Activated gamma-delta T cell treated with Interleukin-2 at 50 U/mL for 16 hours (primary cell): ENCODE data around the gene NUDCD3.

ENCODE experiments used
- DNase-seq: peaks from one replicate; pipeline ENCODE4 v3.0.0-alpha.2; 2020

NUDCD3 gene

GRCh38 chr7:44490351-44491200 is at the start of gene NUDCD3:
Gene NUDCD3, minus strand, starts transcription at chr7:44490658. Its CDS starts 58 bp downstream, at chr7:44490600.
- DNase-seq = peak; percentile 79

- DNase-seq = no peak
Observed at GRCh38 chr7:44539669-44540506, 49.4 kb upstream of the NUDCD3 start.

- no peak for DNase-seq
Observed at GRCh38 chr7:44538798-44539668, 48.6 kb upstream of the NUDCD3 start.

GRCh38 chr7:44538093-44538797 is 47.8 kb upstream of the NUDCD3 start:
- DNase-seq = no peak

- DNase-seq = no peak
Observed at GRCh38 chr7:44537442-44537841, 47.0 kb upstream of the NUDCD3 start.

GRCh38 chr7:44536090-44536489 is 45.6 kb upstream of the NUDCD3 start:
- no peak for DNase-seq

GRCh38 chr7:44535348-44536064 is 45.0 kb upstream of the NUDCD3 start:
- DNase-seq = no peak

- peak; percentile 38 for DNase-seq
Observed at GRCh38 chr7:44534501-44534900, 44.0 kb upstream of the NUDCD3 start.

GRCh38 chr7:44534087-44534486 is 43.6 kb upstream of the NUDCD3 start:
- no peak for DNase-seq

- no peak for DNase-seq
Observed at GRCh38 chr7:44533301-44534055, 43.0 kb upstream of the NUDCD3 start.

- no peak for DNase-seq
Observed at GRCh38 chr7:44531421-44532380, 41.2 kb upstream of the NUDCD3 start.

GRCh38 chr7:44530990-44531389 is 40.5 kb upstream of the NUDCD3 start:
- no peak for DNase-seq

- no peak for DNase-seq
Observed at GRCh38 chr7:44524811-44525388, 34.4 kb upstream of the NUDCD3 start.

GRCh38 chr7:44522315-44522714 is 31.9 kb upstream of the NUDCD3 start:
- no peak for DNase-seq

GRCh38 chr7:44521347-44522095 is 31.1 kb upstream of the NUDCD3 start:
- no peak for DNase-seq

GRCh38 chr7:44520574-44520973 is 30.1 kb upstream of the NUDCD3 start:
- no peak for DNase-seq

GRCh38 chr7:44519546-44519945 is 29.1 kb upstream of the NUDCD3 start:
- DNase-seq = no peak

- DNase-seq = no peak
Observed at GRCh38 chr7:44518761-44519160, 28.3 kb upstream of the NUDCD3 start.
